Activated CD4-positive, CD25-positive, alpha-beta regulatory T cell (primary cell): Measurements from ENCODE around the gene F13A1.

ENCODE experiments used
- DNase-seq, 4 experiments: peaks; one replicate each; lab custom pipeline; 2025; lab: John Stamatoyannopoulos, UW

The F13A1 gene

DNA sequence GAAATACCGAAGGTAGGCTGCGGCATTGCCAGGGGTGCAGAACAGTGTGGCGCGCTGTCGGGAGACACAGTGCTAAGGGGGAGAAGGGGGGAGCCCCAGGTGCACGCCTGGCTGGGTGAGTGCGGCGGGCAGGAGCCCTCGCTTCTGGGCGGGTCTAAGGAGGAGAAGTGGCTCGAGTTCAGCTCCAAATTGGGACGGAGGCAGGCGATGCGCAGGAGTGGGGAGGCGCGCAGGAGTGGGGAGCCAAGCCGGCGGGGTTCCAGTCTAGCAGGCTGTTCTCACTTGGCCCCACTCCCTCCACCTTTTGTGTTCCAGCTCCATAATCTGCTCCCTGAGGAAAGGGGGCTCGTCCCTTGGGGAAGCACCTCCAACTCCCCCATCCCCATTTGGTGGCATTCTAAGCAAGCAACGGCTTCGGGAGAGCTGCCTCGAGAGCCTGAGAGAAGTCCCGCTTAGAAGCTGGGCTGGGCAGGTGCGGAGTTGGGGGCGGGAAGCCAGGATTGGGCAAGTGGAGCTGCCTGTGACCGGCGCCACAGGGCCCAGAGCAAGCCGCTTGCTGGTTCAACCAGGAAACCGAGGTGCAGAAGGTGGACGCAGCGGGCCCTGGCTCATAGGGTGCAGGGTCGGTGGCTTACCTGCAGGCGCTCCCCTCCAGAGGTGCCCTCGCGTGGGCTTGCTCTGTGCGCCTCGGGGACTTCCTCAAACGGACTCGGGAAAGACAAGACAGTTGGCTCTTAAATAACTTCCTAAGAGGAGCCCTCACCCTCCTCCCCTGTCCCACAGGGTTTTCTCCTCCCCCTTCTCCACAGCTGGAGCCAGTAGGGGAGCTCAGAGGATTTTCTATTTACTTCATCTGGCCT is at the start of gene F13A1:
Gene F13A1 (minus strand): TSS at position 711 of the 860 bp plus-strand sequence. CDS start 1,998 bp downstream, outside the sequence.
- no peak for DNase-seq

GRCh38 chr6:6368684-6369052 is 48.2 kb upstream of the F13A1 start:
- no peak for DNase-seq

- DNase-seq = no peak
Measured at GRCh38 chr6:6368040-6368683, 47.7 kb upstream of the F13A1 start.

DNA sequence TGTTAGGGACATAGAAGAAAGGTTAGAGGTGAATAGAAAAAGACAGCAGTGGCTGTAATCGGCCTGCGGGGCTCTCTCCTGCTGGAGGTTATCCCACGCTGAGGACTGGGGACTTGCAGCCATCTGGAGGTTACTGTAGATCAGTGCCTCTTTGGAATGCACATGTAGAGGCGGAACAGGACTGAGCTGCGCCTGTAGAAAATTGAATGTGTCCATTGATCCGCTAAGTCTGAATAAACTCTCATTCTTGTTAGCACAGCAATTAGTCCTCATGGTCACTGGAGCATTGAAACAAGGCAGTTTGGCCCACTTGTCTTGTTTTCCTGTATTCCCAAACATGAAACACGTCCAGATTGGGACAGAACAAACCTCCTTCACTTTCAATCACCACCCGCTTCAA is 46.3 kb upstream of the F13A1 start:
- DNase-seq = no peak

DNA sequence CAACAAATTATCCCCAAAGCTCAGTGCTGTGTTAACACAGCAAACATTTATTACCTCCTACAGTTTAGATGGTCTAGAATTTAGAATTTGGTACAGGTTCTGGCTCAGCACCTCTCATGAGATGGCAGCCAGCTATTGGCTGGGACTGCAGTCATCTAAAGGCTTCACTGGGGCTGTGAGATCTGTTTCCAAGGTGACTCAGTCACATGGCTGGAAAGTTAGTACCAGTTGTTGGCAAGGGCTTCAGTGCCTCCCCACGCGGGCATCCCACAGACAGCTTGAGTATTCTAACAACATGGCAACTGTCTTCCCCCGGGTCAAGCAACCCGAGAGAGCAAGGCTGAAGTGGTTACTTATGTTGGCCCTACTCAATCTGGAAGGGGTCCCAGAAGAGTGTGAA is 44.8 kb upstream of the F13A1 start:
- no peak for DNase-seq

GRCh38 chr6:6362056-6362840 is 41.8 kb upstream of the F13A1 start:
- no peak for DNase-seq

GRCh38 chr6:6357530-6357929 is 37.1 kb upstream of the F13A1 start:
- DNase-seq = no peak

GRCh38 chr6:6357032-6357431 is 36.6 kb upstream of the F13A1 start:
- no peak for DNase-seq

DNA sequence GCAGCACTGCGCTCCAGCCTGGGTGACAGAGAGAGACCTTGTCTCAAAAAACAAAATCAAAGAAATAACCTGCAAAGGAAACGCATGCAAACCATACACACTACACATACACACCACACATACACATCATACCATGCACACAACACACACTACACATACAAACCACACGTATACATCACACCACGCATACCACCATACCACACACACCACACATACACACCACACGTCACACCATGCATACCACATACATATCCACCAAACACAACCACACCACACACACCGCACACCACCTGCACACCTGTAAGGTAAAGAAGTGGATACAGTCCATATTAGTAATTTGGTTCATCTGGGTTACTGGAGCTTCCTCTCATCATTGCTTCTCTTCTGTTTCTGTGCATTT is 32.3 kb upstream of the F13A1 start:
- DNase-seq = no peak

GRCh38 chr6:6351511-6352025 is 31.1 kb upstream of the F13A1 start:
- no peak for DNase-seq

DNA sequence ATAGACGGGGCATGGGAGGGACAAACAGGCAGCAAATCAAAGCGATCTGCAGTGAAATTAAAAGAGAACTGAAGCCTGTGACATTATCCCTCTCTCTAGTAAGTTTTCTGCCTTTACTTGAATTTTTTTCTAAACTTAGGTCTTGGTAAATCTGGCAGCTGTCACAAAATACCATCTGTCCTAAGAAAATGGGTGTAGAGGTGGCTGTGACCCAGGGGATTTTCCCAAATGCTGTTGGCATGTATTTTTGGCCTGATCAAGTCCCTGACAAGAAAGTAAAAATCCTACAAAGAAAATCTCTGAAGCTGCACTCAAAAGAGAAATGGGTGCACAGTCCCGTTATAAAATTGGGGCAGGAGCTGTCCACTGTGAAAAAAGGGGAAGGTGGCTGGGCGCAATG is 30.2 kb upstream of the F13A1 start:
- no peak for DNase-seq

DNA sequence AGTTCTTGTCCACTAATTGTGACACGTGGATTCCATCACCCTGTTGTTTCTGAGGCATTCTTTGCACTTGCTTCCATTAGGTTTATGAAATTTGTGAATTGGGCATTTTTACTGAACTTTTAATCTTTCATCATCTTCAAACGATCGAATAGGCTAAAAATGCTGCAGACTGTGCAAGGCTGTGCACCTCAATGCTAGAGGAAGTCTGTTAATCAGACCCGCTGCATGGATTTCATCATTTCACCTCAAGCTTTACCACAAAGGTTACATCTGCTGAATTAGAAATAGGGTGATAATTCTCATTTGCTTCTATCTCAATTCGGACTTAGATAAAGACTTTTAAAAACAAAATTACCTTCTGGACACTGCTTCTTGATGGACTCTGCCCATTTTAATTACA is 27.8 kb upstream of the F13A1 start:
- DNase-seq = no peak

GRCh38 chr6:6346427-6347023 is 26.1 kb upstream of the F13A1 start:
- no peak for DNase-seq

DNA sequence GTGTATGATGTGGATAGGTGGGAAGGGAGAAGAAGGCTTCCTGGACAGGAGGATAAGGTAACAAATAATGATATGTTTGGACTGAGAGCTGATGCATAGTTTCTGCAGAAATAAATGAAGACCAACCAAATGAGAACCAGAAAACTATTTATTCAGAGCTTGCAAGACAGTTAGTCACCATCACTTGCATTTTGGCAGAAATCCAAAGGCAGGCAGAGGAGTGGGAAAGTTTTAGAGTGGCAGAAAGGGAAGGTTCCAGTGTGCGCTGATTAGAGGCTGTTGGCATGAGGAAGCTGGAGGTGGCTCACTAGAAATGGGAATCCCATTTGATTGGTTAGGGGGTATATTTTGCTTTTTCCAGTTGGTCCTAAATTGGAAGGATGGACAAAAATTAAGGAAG is 13.0 kb upstream of the F13A1 start:
- no peak for DNase-seq

- no peak for DNase-seq
Measured at GRCh38 chr6:6332811-6333244, 12.4 kb upstream of the F13A1 start.

- no peak for DNase-seq
Measured at GRCh38 chr6:6331946-6332601, 11.6 kb upstream of the F13A1 start.

DNA sequence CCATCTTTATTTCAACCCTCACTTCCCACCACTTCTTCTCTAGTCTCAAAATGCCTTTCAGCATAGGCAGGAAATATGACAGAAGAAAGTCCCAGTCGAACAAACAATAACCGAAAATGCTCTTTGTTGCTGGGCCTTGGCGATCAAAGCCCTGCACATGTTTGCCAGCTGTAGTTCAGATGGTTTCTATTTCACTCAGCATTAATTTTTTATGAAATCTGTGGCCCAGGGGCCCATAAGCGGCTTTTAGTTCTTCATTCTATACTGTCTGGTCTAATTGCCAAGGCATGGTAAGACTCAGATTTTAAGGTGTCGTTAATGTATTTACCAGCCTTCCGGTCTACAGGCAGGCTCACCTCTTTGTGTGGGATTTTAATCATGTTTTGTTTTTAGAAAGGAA is 10.9 kb upstream of the F13A1 start:
- DNase-seq = no peak

GRCh38 chr6:6330407-6330806 is 9.9 kb upstream of the F13A1 start:
- no peak for DNase-seq

DNA sequence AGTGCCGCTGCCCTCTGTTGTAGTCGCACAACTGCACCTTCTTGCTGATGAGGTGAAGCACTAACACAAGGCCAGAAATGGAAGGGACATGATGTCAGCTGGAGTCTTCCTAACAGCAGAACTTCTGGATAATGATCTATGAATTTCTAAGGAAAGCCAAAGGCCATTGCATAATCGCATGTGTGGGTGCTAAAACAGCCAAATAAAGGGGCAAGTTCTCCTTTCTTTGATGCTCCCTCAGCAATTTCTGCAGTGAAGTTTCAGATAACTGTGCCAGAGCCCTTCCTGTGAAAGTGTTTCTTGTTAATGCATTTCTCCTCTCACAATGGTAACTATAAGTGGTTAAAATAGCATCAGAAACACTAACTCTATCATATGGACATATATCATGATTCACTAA is 8.0 kb upstream of the F13A1 start:
- DNase-seq = no peak

GRCh38 chr6:6323352-6323751 is 2.9 kb upstream of the F13A1 start:
- no peak for DNase-seq

DNA sequence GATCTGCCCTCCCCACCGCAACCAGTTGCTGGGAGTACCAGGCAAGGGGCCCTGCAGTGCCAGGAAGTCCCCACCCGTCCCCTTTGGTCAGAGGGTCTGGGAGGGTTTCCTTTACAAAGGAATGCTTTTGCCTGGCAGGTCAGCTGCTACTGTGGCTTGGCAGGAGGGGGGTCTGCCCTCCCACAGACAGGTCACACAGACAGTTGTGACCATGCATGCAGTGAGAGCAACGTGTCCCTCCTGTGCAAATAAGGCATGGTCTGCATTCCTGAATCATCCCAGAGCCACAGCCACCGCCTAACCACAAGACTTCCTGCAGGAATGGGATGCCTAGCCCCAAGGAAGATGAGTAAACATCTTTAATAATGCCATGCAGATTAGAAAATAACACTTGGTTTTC is 439 bp upstream of the F13A1 start:
- DNase-seq = no peak
